ENCODE data around the gene ZNF574.

DNA sequence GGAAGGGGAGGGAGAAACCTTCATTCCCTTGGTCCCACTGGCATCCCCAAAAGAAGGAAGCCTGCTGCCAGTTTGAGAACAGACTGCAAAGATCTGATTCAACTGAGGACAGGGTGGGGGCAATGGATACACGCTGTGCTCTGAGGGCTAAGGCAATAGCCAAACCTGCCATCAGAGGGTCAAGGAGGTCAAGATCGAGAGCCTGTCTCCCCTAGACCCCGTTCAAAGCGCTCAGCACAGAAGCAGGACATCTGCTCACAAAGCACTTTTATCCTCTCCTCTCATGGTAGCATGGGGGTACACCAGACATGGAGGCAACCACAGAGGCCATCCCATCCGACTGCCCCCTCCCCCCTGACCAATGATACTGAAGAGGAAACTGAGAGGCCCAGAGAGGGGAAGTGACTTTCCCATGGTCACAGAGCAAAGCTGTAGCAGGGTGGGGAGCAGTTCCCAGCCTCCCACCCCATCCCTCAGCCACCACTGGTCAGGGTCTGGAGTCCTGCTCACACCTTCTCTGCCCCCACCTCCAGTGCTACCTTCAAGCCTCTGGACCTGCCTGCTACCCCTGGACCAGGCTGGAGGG lies 45.2 kb downstream of the ZNF574 start:
- TF ChIP-seq CTCF (IDR thresholded peaks at IDR 0.05; ENCODE audit: insufficient read depth, low read length) (no peak), REST (IDR thresholded peaks at IDR 0.05; ENCODE audit: insufficient replicate concordance, low read depth) (no peak)

Data from HL-60 (cell line).